Fibroblast of skin of left biceps (primary cell): ENCODE results near the gene SERPINE1.
"Not testable (repeated sequence)": the region's sequence is repeated elsewhere in the genome, so short reads cannot be mapped to it uniquely, and the experiment has no call there.

Source experiments
- DNase-seq, 2 experiments: peaks; one replicate each; pipeline ENCODE4 v3.0.0-alpha.2; 2013; ENCODE audit warnings: low read depth in 2 of 2

SERPINE1 gene

DNA sequence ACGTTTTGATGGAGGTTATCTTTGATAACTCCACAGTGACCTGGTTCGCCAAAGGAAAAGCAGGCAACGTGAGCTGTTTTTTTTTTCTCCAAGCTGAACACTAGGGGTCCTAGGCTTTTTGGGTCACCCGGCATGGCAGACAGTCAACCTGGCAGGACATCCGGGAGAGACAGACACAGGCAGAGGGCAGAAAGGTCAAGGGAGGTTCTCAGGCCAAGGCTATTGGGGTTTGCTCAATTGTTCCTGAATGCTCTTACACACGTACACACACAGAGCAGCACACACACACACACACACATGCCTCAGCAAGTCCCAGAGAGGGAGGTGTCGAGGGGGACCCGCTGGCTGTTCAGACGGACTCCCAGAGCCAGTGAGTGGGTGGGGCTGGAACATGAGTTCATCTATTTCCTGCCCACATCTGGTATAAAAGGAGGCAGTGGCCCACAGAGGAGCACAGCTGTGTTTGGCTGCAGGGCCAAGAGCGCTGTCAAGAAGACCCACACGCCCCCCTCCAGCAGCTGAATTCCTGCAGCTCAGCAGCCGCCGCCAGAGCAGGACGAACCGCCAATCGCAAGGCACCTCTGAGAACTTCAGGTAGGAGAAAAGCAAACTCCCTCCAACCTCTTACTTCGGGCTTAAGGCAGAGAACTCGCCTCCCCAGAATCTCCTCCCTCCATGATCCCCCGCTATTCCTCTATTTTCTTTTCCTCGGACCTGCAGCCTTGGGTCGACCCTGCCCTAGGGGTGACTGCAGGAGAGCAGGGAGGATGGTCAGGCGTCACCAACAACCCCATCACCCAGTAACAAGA lies at the start of gene SERPINE1:
Gene SERPINE1, plus strand, starts transcription at position 454 of the 809 bp plus-strand sequence. CDS start 1,290 bp downstream, outside the sequence.
- DNase-seq: peak; percentile 99

DNA sequence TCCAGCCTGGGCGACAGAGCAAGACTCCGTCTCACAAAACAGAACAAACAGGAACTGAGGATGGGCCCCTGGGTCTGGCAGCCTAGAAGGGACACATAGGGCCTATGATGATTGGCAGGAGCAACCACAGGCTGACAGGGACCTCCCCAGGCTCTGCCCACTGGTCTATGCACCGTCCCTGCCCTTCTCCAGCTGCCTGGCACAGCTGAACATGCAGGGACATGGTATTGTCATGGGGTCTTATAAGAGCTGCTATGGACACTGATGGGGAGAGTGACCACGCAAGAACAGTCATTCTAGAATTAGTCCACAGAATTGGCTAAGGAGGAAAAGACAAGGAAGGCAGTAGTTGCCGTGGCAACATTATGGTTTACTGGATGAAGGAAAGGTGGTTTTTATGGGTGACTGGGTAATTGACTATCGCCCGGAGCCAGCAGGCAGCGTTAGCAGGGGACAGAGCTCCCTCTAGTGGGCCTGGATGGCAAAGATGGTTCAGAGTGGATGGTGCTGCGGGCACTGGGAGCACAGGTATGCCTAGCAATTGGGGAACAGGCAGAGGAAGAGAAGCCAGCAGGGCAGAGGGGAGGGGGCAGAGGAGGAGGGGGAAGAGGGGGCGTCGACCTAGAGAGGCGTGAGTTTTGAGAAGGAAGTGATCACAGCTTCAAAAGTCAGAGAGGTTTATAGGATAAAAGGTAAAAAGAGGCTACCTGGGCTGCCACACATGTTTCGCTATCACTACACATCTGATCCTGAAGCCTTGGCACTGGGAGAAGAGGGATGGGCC lies 49.4 kb upstream of the SERPINE1 start:
- DNase-seq: no peak

DNA sequence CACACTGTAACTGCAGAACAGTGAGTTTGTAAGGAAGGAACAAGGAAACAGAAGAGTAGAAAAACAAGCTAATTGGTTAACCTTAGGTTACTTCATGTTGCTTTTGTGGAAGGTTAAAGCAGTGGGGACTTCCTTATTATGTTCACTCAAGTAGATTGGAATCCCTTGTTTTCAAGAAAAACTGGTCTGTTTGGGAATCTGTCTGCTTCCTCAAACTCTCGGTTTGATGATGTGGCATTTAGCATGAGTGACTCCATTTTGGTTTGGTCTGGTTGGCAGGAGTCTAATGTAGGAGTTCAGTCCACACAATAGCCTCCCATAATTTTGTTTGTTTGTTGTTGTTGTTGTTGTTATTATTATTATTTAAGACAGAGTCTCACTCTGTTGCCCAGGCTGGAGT lies 45.5 kb upstream of the SERPINE1 start:
- DNase-seq: no peak

GRCh38 chr7:101084865-101085161 lies 42.1 kb upstream of the SERPINE1 start:
- DNase-seq: no peak

DNA sequence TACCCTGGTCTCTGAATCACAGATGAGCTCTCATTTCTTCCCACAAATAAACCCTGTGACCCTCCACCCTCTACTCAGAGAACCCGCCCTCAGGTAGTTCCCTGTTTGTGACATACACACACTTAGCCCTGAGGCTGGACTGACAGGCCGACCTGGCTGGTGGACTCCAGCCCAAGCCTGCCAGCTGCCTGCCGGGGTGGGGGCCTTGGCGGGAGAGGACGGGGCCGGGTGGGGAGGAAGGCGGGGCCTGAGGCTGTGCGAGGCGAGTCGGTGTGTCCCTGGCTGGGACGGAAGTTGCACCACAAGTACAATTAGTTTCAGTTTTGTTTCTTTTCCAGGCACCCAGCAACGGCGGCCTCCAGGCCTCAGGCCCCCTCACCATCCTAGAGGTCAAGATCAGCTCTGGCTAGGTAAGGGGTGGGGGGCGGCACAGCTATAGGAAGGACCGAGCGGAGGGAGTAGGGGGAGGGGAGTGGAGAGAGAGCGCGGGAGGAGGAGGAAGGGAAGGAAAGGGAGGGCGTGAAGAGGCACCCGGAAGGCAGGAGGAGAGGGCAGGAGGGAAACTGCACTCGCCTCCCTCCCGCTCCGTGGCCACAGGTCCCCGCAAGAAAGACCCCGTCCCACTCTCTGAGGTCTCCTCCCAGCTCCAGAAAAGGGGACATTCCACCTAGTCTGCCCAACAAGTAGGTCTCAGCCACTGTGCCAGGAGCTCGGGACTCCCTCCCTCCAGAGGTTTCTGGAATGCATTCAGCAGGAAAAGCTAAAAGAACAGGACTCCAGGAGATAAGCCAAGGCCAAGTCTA lies 41.5 kb upstream of the SERPINE1 start, which contains the start of gene TRIM56:
Gene TRIM56, plus strand, starts transcription at position 320 of the 803 bp plus-strand sequence. CDS start 1,832 bp downstream, outside the sequence.
- DNase-seq: no peak

GRCh38 chr7:101087334-101088068 lies 39.4 kb upstream of the SERPINE1 start:
- DNase-seq: no peak

- no peak for DNase-seq
These were observed 38.9 kb upstream of the SERPINE1 start for GRCh38 chr7:101088069-101088425.

- DNase-seq: no peak
These were observed 37.9 kb upstream of the SERPINE1 start for GRCh38 chr7:101088858-101089529.

DNA sequence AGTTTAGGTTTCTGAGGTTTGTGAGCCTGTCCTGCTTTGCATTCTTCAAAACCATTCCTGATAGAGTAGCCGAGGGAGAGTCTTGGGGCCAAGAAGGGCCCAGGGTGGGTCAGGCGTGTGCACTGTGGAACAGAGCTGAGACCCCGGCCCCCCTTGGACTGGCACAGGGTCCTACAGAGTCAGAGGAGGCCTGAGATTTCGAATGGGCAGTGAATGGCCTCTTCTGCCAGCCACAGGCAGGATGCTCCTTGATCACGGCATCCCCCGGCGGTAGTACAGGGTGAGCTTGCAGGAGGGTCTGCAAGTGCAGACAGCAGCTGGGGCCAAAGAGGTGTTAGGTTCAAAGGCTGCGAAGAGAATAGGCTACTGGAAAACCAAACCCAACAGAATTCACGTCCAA lies 37.0 kb upstream of the SERPINE1 start:
- no peak for DNase-seq

DNA sequence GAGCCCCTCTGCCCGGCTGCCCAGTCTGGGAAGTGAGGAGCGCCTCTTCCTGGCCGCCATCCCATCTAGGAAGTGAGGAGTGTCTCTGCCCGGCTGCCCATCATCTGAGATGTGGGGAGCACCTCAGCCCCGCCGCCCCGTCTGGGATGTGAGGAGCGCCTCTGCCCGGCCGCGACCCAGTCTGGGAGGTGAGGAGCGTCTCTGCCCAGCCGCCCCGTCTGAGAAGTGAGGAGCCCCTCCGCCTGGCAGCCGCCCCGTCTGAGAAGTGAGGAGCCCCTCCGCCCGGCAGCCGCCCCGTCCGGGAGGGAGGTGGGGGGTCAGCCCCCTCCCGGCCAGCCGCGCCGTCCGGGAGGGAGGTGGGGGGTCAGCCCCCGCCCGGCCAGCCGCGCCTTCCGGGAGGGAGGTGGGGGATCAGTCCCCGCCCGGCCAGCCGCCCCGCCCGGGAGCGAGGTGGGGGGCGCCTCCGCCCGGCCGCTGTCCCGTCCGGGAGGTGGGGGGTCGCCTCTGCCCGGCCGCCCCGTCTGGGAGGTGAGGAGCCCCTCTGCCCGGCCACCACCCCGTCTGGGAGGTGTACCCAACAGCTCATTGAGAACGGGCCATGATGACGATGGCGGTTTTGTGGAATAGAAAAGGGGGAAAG lies 34.5 kb upstream of the SERPINE1 start:
- DNase-seq: not testable (repeated sequence)

DNA sequence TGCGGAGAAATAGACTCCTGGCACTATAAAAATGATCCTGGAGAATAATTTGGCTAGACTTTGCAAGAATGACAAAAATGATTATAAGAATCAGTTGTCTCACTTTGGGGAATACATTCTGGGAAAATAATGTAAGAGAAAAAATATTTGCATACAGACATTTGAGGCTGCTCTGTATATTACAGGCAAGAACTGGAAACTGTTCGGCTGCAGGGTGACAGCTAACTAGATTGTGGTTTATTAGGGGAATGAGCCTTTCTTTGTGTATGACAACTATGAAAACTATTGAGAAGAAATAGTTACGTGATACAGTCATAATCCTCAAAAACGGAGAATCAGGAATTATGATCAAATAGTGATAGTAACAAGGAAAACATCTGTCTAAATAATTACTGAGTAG lies 33.0 kb upstream of the SERPINE1 start:
- peak; percentile 84 to 85 for DNase-seq

DNA sequence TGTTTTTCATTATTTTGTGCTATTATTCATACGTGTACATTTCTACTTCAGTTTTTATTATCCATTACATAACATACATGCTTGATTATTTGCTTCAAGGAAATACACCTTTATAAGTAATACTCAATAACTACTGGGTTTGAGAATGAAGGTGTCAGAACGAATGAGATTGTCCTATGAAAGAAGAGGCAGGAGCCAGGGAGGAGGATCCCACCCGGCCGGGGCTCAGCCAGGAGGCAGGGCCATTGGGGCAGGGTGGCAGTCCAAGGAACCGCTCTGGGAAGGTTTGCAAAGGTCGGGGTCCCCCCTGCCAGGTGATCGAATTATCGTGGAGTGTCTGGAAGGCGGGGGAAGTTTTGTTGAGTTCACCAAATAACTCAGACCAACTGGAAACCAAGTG lies 32.5 kb upstream of the SERPINE1 start:
- DNase-seq: no peak

DNA sequence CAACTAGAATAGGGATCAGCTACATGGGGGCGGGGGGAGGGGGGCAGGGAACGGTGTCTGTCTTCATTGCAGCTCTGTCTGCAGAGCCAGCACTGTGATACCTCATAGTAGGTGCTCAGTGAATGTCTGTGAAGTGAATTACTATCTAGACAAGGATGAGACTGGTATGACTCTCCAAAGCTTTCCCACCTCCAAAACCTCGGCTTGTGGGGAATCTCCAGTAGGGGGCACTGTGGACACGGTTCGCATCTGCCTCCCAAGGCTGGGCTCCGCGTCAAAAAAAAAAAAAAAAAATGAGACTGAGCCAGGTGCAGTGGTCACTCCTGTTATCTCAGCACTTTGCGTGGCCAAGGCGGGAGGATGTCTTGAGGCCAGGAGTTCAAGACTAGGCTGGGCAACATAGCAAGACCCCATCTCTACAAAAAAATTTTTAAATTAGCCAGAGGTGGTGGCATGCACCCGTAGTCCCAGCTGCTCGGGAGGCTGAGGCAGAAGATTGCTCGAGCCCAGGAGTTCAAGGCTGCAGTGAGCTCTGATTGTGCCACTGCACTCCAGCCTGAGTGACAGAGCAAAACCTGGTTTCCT lies 32.0 kb upstream of the SERPINE1 start:
- no peak for DNase-seq

DNA sequence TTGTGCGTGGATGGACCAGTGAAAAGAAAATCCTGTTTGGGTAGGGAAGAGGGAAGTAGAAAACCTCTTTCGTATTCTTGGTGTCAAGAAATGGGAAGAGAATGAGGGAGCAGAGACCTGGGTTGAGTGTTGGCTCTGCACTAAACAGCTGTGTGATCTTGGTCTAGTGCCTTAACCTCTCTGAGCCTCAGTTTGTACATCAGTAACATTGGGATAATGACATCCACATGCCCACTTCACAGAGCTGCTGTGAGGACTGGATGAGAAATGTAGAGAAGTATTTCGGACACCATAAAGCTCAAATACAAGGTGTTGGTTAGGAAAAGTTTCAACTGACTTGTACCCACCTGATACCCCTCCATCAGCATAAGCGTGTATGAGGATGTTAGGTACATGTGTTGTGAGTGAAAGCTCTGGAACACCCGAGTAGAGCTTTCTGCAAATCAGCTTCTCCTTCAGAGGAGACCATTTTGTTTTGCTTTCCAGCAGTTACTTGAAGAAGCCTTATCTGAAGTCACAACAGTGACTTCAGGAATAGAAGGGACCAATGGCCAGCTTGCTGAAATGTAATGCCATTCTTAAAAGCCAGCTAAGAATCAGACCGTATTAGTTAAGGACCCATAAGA lies 30.5 kb upstream of the SERPINE1 start:
- DNase-seq: no peak

- DNase-seq: no peak
These were observed 30.0 kb upstream of the SERPINE1 start for GRCh38 chr7:101096957-101097347.

DNA sequence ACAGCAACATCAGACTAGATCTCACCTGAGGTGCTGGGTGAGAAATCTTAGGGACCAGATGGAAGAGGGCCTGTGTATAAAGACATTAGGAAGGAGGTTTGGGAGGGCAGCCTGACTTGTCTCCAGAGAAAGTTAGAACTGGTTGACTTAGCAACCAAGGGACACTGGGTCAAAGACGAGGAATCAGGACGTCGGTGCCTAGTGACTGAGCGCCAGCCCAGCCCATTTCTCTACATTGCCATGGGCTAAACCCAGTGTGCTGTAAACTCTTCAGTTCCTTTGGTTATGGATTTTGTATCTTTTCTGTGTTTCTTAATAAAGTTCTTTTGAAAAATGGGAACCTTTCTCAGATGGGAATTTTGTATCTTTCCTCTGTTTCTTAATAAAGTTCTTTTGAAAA lies 29.3 kb upstream of the SERPINE1 start:
- DNase-seq: no peak

DNA sequence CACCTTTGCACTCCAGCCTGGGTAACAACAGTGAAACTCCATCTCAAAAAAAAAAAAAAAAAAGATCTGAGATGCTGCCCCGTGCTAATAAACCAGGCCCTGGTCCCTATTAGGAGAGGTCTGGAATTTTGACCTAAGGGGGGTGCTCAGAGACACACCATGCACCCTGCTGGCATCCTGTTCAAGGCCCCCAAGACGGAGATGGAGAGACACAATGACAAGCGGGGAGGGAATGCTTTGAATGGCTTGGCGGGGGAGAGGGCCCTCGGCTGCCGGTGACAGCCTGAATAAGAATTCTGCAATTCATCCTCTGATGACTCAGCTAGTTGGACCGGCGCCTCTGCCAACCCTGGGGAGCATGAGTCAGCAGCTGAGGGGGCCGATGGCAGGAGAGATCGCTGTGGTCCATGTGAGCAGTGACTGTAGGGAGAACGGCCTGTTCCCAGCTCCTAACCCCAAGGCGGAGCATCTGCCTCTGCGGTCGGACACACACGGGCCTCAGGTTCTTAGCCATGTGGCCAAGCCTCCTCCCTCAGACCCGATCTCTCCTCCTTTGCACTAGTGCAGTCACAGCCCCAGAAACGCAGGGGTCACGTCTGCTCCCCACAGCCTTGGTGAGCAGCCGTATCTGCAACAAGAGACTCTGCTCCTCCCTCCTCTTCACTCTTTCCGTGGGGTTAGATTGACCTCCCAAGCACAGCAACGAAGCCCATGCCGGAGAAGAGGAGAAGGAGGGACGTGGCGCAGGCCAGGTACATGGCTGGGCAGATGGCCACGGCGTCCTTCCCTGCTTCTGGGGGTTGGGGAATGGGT lies 26.7 kb upstream of the SERPINE1 start:
- peak; percentile 97 for DNase-seq

- DNase-seq: no peak
These were observed 25.8 kb upstream of the SERPINE1 start for GRCh38 chr7:101100858-101101847.
